ENCODE data around the gene KLHL4.
A peak's percentile ranks its signal among the peaks of the same experiment; 100 is the strongest.
"Not testable (repeated sequence)": the region's sequence is repeated elsewhere in the genome, so short reads cannot be mapped to it uniquely, and the experiment has no call there.

KLHL4 gene

GRCh38 chrX:87661761-87662160 lies 144.2 kb downstream of the KLHL4 start:
- no peak for DNase-seq (ENCODE audit: low spot score)

GRCh38 chrX:87663421-87663820 lies 145.8 kb downstream of the KLHL4 start:
- no peak for DNase-seq (ENCODE audit: low spot score)

GRCh38 chrX:87664381-87664780 lies 146.8 kb downstream of the KLHL4 start:
- DNase-seq (ENCODE audit: low spot score) = peak; percentile 1

- DNase-seq (ENCODE audit: low spot score) = no peak
These were observed 162.2 kb downstream of the KLHL4 start for GRCh38 chrX:87679849-87680248.

- DNase-seq (ENCODE audit: low spot score) = no peak
These were observed 170.1 kb downstream of the KLHL4 start for GRCh38 chrX:87687703-87688102.

- DNase-seq (ENCODE audit: low spot score) = not testable (repeated sequence)
These were observed 170.6 kb downstream of the KLHL4 start for GRCh38 chrX:87688113-87688748.

GRCh38 chrX:87689218-87689617 lies 171.6 kb downstream of the KLHL4 start:
- not testable (repeated sequence) for DNase-seq (ENCODE audit: low spot score)

GRCh38 chrX:87693204-87693603 lies 175.6 kb downstream of the KLHL4 start:
- DNase-seq (ENCODE audit: low spot score) = no peak

- DNase-seq (ENCODE audit: low spot score) = no peak
These were observed 179.8 kb downstream of the KLHL4 start for GRCh38 chrX:87697409-87697808.

- DNase-seq (ENCODE audit: low spot score) = no peak
These were observed 185.2 kb downstream of the KLHL4 start for GRCh38 chrX:87702795-87703194.

- DNase-seq (ENCODE audit: low spot score) = not testable (repeated sequence)
These were observed 185.9 kb downstream of the KLHL4 start for GRCh38 chrX:87703469-87703868.

- DNase-seq (ENCODE audit: low spot score) = no peak
These were observed 188.5 kb downstream of the KLHL4 start for GRCh38 chrX:87706134-87706533.

- no peak for DNase-seq (ENCODE audit: low spot score)
These were observed 193.0 kb downstream of the KLHL4 start for GRCh38 chrX:87710580-87710979.

All from SK-N-DZ (cell line).